Measurements from ENCODE around the gene ACD.
A peak's percentile ranks its signal among the peaks of the same experiment; 100 is the strongest.

ACD gene

DNA sequence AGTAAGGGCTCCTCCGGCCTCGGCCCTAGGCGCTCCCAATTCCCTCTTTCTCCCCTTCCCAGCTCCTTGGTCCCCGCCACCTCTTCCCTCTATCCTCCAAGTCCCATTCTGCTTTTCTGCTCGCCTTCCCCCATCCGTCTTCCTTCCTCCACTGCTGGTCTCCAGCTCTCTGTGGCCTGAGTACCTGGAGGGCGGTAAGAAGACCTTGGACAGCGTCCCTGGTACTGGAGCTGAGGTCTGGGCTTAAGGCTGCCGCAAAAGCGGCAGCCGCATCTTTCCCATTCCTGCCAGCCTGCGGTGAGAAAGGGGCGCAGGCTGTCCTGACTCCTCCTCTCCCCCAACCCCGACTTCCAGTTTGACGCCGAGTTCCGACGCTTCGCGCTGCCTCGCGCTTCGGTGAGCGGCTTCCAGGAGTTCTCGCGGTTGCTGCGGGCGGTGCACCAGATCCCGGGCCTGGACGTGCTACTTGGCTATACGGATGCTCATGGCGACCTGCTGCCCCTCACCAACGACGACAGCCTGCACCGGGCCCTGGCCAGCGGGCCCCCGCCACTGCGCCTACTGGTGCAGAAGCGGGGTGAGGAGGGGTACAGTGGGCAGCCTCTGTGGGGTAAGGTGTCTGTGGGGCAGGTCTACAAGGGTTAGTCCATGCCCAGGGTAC lies 1.2 kb upstream of the ACD start:
- DNase-seq, result peak in 1 of 2 experiments; percentile 45

DNA sequence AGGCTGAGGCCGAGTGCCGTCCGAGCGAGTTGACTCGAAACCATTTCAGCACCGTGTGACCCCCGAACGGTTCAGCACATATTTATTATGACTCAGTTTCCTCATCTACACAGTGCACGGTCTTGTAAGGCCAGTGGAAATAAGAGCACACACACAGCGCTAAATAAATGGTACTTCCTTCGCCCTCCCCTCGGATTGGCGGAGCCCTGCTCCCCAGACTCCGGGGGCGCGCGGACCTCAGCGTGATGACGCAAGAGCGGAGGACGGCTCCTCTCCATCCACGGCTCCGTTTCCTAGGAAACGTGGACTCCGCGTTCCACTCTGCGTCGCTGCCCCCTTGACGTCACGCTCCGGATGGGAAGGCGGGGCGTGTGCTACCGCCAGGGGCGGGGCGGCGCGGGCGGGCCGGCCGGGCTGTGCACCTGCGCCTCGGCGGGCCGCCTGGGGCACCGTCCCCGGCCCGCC lies 536 bp upstream of the ACD start, which contains the start of gene PARD6A:
TSS of gene PARD6A (plus strand) at position 397 of the 465 bp plus-strand sequence. CDS start 79 bp downstream, outside the sequence.
- DNase-seq, result peak; percentile 97 to 99

DNA sequence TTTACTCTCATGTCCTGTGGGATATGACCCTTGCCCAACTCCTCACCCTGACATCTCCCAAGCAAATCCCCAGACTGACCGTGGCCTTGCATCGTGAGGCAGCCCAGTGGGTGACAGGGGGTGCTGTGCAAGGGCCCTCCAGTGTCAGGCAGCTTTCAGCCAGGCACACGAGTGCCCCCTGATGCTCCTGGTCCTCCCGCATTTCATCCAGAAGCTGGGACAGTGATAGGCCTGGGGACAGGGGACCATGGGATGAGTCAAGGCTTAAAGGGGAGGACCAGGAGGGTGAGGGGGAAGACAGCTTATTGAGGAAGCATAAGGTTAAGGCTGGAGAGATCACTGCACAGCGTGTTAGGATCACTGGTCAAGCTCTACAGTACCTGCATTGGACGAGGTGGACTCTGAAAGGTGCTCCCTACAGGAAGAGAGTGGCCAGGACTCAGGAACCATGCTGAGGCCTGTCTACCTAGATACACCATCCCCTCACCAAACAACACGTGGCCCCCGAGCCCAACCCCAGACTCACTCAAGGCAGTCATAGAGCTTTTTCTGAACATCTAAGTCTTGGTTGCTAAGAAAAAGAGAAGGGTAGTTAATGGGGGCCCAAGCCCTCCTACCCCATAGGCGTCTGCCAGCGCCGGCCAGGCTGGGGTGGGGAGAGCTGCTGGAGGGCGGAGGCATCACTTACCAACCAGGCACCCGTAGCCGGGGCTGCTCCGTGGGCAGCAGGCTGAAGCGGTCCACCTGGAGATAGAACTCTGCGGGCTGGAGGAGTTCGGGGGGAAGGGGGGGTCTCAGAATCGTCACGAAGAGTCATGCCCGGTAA lies 998 bp downstream of the ACD start:
- DNase-seq, result no peak

DNA sequence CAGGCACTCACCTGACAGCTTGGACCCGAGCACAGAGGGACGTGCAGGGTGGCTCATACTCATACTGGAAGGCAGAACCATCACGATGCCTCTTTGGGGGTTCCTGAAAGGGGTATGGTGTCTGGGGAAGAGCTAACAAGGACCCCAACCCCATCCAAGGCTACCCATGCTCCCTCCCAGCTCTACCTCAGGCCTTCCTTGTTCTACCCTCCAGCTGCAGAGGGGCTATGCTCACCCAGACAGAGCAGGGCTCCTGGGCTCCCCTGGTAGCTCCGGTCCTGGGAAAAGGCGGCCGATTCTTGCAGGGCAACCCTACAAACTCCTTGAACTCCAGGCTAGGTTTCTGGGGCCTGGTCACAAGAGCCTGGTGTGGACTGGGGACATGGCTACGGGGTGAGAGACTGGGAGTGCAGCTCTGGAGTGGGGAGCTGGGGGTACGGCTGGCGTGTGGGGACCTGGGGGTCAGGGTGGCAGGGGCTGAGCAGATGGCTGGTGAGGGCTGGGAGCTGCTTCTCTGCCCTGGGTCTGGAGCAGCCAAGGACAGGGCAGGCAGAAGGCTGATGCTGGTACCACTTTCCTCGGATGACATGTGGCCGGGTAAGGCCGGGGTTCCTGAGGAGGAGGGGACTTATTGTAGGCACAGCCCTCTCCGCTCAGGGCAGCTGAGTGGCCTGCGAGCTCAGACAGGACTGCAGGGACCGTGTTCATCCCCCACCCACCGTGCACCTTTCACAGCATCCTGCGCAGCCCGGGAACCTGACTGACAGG lies 2.1 kb downstream of the ACD start:
- DNase-seq, result no peak

DNA sequence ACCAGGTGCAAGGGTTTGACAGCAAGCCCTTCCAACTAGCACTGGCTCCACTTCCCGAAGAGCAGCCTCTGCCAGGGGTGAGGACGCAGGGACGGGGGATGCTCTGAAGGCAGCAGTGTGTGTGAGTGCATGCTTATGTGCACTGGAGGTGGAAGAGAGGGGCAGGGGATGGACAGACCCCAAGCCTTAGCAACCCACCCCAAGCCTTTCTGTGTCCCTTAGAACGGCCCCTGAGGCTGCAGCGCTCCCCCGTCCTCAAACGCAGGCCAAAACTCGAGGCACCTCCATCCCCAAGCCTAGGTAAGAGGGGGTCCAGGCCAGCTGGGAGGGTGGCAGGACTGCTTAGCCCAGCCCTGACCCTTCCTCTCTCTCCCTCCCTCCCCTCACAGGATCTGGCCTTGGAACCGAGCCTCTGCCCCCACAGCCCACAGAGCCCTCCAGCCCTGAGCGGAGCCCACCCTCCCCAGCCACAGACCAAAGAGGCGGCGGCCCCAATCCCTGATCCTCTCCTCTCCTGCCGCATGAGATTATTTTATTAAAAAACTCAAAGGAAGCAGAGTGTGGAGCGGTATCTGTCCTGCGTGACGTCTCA lies 2.9 kb downstream of the ACD start:
- DNase-seq, result no peak

DNA sequence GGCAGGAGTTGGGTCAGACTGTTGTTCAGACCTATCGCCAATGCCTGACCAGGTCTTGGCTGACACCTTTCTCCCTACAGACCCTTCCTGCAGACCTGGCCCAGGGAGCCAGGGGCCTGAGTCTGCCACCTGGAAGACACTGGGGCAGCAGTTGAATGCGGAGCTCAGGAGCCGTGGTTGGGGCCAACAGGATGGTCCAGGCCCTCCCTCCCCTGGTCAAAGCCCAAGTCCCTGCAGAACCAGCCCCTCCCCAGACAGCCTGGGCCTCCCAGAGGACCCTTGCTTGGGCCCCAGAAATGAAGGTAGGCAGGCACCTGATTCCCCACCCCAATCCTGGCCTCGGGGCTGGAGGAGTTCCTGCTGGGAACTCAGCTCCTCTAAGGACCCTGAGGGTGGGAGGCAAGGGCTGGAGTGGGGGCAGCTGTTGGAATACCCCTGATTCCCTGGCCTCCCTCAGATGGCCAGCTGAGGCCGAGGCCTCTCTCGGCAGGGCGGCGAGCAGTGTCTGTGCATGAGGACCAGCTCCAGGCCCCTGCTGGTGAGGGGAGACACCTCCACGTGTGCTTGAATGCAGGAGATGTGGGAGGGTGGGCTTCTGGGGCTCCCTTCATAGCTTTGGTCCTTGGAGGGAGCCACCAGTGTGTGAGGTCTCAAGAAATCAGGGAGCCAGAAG lies 3.6 kb downstream of the ACD start:
- DNase-seq, result no peak

DNA sequence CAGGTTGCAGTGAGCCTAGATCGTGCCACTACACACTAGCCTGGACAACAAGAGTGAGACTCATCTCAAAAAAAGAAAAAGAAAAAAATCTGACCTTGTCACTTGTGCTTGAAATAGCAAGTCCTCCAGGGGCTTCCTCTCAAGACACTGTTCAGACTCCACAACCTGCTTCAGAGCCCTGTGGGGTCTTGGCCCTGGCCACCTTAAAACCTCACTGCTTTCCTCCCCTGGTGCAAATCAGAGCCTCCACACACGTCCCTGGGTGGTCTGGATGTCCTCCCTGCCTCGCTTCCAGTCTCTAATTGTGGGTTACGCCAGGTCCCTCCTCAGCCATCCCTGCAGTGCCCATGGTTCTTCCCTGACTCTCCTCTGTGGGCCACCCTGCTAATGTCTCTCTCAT lies 4.7 kb downstream of the ACD start:
- no peak for DNase-seq

DNA sequence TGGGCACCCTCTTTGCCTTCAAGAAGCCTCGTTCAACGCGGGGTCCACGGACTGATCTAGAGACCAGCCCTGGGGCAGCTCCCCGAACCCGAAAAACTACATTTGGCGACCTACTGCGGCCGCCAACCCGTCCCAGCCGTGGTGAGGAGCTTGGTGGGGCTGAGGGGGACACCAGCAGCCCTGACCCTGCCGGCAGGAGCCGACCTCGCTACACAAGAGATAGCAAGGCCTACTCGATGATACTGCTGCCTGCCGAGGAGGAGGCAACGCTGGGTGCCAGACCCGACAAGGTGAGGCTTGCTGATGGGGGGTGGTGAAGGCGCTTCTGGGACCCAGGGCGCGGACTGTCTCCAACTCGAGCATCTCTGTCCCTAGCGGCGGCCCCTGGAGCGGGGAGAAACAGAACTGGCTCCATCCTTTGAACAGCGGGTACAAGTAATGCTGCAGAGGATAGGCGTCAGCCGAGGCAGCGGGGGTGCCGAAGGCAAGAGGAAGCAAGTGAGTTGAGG lies 5.6 kb downstream of the ACD start:
- DNase-seq, result no peak

DNA sequence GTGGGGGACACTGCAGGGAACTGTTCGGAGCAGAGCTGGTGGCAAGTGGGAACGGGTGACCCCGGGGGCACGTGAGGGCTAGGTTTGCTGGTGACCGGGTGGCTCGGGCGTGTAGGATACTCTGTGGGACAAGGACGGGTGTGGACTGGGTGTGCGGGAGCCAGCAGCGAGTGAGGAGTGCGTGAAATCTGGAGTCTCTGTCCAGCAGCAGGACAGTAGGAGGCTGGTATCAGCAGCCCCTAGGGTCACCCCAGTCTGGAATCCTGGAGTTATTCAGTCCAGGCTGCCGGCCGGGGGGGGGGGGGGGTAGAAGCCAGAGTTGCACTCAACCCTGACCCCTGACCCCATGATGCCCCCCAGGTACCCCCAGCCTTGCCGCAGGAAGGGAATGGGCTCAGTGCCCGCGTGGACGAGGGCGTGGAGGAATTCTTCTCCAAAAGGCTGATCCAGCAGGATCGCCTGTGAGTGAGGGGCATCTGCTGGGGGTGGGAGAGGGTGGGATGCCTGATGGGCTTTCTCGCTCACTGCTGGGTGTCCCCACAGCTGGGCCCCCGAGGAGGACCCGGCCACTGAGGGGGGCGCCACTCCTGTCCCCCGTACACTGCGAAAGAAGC lies 6.2 kb downstream of the ACD start:
- DNase-seq, result no peak

DNA sequence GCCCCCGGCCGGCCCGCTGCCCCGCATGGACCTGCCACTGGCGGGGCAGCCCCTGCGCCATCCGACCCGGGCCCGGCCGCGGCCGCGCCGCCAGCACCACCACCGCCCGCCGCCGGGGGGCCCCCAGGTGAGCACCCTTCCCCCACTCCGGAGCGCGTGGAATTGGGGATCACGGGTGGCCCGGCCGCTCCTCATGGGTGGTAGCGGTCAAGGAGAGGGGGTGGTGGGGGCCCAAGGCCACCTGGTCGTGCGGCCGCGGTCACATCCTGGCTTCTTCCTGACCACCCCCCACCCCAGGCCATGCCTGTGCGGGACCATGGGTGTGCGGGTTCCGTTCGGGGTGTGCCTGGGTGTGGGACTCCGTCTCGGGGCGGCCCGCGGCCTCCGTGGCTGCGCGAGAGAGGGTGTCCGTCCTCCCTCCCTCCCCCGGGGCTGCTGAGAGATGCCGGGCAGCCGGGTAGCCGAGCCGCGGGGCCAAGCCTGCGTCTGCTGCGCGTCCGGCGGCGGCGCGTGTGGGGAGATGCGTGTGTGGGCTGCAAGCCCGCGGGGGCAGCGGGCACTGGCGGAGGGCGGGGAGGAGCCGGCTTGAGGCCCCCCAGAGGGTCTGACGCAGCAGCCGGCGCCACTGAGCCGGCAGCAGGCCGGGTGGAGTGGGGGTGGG lies 6.8 kb downstream of the ACD start:
- DNase-seq, result peak; percentile 19 to 61

DNA sequence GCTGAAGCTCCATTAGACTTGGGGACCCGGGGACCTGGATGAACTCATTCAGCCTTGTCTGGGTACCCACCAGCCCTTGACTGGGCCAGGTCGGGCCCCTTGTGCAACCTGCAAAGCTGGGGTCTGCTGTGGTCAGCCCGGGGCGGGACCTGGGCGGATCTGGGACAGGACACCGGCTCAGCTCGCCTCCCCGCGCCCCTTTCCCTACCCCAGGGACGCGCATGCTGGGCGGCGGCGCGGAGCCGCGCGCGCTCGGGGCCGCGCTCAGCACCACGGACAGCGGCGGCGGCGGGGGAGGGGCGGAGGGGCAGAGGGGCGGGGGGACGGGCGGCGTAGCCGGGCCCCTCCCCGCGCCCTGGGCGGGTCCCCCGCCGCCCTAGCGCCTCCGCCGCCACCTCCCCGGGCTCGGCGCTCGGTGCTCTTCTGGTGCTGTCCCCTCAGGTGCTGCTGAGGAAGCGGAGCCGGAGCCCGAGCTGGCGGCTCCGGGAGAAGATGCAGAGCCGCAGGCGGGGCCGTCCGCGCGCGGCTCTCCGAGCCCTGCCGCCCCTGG lies 7.4 kb downstream of the ACD start:
- DNase-seq, result peak in 1 of 2 experiments; percentile 61

DNA sequence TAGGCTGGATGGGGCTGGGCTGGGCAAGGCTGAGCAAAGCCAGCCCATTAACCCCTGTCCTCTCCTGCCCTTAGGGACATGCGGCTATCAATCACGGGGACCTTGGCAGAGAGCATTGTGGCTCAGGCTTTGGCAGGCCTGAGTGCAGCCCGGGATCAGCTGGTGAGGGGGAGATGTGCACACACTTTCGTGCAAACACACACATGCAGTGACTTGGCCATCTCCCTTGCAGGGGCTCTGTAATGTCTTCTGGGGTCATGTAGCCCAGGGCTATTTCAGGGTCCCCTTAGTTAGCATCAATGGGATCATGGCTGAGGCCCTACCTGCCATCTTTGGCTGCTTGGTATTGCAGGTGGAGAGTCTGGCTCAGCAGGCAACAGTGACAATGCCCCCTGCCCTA lies 8.2 kb downstream of the ACD start:
- no peak for DNase-seq

DNA sequence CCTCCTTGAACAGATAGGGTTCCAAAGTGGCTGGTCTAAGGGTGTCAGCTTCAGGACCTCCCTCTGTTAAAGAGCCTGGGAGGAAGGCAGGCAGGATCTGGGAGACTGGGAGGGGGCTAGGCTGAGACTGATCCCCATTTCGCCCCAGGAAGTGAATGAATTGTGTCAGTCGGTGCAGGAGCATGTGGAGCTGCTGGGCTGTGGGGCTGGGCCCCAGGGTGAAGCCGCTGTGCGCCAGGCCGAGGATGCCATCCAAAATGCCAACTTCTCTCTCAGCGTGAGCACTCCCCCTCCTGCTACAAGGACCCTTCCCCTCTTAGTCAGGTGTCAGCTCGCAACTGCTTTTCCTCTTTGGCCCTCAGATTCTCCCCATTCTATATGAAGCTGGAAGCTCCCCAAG lies 9.0 kb downstream of the ACD start:
- no peak for DNase-seq

DNA sequence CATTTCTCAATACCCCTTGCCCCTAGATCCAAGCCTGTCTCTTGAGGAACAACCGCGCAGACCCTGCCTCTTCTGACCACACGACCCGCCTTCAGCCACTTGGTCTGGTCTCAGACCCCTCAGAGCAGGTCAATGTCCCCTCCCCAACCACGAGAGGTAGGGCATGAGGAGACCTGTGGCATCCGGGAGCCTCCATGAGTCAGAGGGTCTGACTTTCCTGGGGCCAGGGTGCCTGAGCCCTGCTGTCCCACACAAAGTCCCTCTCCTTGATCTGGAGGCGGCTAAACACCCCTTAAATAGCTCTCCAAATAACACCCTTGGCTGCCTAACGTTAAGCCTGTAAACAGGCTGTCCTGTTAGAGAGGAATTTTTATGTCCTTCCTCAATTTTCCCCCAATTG lies 10.0 kb downstream of the ACD start:
- no peak for DNase-seq

DNA sequence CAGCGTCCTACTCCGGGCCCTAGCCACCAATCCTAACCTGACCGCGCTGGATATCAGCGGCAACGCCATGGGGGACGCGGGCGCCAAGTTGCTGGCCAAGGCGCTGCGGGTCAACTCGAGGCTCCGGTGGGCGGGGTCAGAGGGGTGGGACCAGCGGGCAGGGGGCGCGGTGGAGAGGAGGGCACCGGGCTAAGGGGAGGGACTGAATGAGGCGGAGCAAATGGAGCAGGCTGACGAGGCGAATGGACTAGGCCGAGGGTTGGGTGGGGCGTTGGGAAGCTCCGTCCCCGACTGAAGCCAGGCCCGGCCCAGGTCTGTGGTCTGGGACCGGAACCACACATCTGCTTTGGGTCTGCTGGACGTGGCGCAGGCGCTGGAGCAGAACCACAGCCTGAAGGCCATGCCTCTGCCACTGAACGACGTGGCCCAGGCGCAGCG lies 10.5 kb downstream of the ACD start:
- DNase-seq, result no peak

DNA sequence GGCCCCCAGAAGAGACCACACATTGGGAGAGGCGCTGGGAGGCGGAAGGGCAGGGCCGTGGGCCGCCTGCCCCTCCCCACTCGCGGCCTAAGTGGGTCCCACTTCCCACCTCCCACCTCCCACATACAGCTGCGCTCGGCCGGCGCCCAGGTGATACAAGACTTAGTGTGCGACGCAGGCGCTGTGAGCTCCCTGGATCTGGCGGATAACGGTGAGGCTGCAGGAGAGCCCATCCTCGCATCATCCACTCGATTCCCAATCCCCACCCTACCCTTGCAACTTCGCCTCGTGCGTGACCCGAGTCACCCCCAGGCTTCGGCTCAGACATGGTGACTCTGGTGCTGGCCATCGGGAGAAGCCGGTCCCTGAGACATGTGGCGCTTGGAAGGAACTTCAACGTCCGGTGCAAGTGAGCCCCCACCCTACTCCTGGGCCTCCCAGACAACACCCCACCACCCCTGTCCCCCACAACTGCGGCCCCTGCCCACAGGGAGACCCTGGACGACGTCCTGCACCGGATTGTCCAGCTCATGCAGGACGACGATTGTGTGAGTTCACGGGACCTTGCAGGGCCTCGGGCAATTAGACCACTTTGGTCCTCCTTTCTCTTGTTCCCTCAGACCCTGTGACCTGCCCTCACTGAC lies 11.2 kb downstream of the ACD start:
- no peak for DNase-seq

DNA sequence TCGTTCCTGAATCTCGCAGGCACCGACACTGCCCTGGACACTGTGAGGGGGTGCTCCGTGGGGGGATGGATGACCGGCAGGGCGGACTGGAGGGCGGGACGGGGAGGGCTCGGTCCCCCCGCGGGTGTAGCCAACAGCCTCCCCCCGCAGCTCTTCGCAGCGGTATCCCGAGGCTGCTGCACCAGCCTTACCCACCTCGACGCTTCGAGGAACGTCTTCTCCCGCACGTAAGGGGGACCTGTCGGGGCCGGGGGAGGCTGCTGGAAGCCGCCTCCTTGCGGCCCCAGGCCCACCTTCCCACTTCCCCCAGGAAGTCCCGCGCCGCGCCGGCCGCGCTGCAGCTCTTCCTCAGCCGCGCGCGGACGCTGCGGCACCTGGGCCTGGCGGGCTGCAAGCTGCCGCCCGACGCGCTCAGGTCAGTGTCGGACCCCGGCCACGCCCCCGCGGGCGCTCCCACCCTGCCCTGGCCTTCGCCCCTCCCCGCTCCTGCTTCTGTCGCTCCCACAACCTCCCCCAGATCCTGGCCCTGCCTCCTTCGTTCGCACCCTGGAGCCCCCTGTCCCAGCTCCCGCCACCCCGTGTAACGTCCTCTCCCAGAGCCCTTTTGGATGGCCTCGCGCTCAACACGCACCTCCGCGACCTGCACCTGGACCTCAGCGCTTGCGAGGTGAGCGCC lies 11.8 kb downstream of the ACD start:
- DNase-seq, result no peak

DNA sequence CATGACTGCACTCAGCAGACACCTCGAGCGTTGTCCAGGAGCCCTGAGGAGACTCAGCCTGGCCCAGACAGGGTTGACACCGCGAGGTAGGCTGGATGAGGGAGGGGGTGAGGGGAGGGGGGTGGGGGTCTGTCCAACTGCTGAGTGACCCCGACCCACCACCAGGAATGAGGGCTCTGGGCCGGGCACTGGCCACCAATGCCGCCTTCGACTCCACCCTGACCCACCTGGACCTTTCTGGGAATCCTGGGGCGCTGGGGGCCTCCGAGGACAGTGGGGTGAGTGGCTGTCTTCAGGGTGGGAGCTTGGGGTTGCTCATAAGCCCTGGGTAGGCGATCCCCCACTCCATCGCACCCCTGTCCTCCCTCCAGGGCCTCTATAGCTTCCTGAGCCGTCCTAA lies 12.4 kb downstream of the ACD start:
- DNase-seq, result no peak

DNA sequence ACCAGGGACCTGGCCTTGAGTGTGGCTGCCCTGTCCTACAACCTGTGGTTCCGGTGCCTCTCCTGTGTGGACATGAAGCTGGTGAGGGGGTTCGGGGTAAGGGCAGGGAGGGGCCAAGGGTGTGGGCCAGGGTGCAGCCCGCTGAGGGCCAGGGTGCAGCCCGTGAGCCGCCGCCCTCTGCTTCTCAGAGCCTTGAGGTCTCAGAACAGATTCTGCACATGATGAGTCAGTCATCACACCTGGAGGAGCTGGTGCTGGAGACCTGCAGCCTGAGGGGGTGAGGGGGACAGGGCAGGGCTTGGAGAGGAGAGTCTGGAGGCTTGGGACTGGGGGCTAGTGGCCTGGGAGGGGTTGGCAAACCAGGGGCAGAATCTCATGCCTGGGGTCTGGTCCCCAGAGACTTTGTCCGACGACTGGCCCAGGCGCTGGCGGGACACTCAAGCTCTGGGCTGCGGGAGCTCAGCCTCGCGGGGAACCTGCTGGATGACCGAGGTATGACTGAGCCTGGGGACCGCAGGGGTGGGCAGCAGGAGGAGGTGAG lies 12.9 kb downstream of the ACD start:
- no peak for DNase-seq

Measured in NCI-H524 (cell line).